Large intestine (tissue), 3 donors: ENCODE data around the gene ASPHD2. TPM values are rescaled to one million over a fixed set of nuclear protein-coding genes. Genes with fewer than 3 reads are reported as not detected.
"Not testable (repeated sequence)": the region's sequence is repeated elsewhere in the genome, so short reads cannot be mapped to it uniquely, and the experiment has no call there.

Experiments
- DNase-seq, 2 donors: peaks; one replicate each; pipeline versions ENCODE4 v3.0.0 to v3.0.0-alpha.2; 2013
- H3K27ac ChIP-seq: one replicate; pipeline ENCODE4 v1.5.1; 2013; ENCODE audit warnings: low read length
- H3K27me3 ChIP-seq: 2 replicates; pipeline ENCODE4 v1.6.1; 2013; ENCODE audit warnings: low read length; ENCODE audit not compliant: control insufficient read depth, insufficient read depth
- H3K36me3 ChIP-seq: 2 replicates; pipeline ENCODE4 v1.6.1; 2013; ENCODE audit warnings: low read length; ENCODE audit not compliant: control insufficient read depth, insufficient read depth
- H3K4me1 ChIP-seq: one replicate; pipeline ENCODE4 v1.6.1; 2013; ENCODE audit warnings: low read length; ENCODE audit not compliant: control insufficient read depth, insufficient read depth
- H3K4me3 ChIP-seq: one replicate; pipeline ENCODE4 v1.5.1; 2013; ENCODE audit warnings: low read length
- H3K9me3 ChIP-seq: one replicate; pipeline ENCODE4 v1.6.1; 2013; ENCODE audit warnings: mild to moderate bottlenecking, low read depth, low read length, moderate library complexity; ENCODE audit not compliant: control insufficient read depth
- WGBS: methylation state at CpG from one replicate; pipeline ENCODE4 v1.1.5; 2013; ENCODE audit warnings: low lambda C conversion rate; ENCODE audit not compliant: insufficient coverage; 5-methylcytosine and 5-hydroxymethylcytosine counted together
- polyA plus RNA-seq: library from polyadenylated mRNA; unstranded; fragments of 120-200 nt; gene quantifications from one replicate; pipeline ENCODE4 v1.2.1, GENCODE V29; 2013

ASPHD2 gene
- polyA plus RNA-seq, 1 donor, result 0.88 TPM

GRCh38 chr22:26435327-26436093 lies 6.5 kb downstream of the ASPHD2 start:
- no peak for DNase-seq
- H3K27me3 ChIP-seq, result peaks cover 13% of the 10 kb centered on the region
- 83% methylated on average over 3 of the region's 11 CpGs for WGBS
- no peak overlapping the region for H3K27ac ChIP-seq
- H3K9me3 ChIP-seq, result no peaks in the 10 kb centered on the region
- H3K36me3 ChIP-seq, result no peaks in the 10 kb centered on the region
- no peaks in the 10 kb centered on the region for H3K4me1 ChIP-seq
- no peak overlapping the region for H3K4me3 ChIP-seq

- peak overlapping the region; percentile 42 for H3K27ac ChIP-seq
- no peaks in the 10 kb centered on the region for H3K4me1 ChIP-seq
- peaks cover 3% of the 10 kb centered on the region for H3K27me3 ChIP-seq
- no peaks in the 10 kb centered on the region for H3K9me3 ChIP-seq
- no peaks in the 10 kb centered on the region for H3K36me3 ChIP-seq
- WGBS, result no CpG with 5 or more reads among the region's 11 CpGs
- peak; percentile 57 to 79 for DNase-seq
- no peak overlapping the region for H3K4me3 ChIP-seq
These were observed 7.9 kb downstream of the ASPHD2 start for GRCh38 chr22:26436903-26437515.

GRCh38 chr22:26437694-26438392 lies 8.8 kb downstream of the ASPHD2 start:
- no peaks in the 10 kb centered on the region for H3K4me1 ChIP-seq
- no peak for DNase-seq
- H3K27ac ChIP-seq, result no peak overlapping the region
- no peak overlapping the region for H3K4me3 ChIP-seq
- WGBS, result 100% methylated on average over 1 of the region's 14 CpGs
- no peaks in the 10 kb centered on the region for H3K36me3 ChIP-seq
- no peaks in the 10 kb centered on the region for H3K9me3 ChIP-seq
- H3K27me3 ChIP-seq, result no peaks in the 10 kb centered on the region

GRCh38 chr22:26438776-26439175 lies 9.7 kb downstream of the ASPHD2 start:
- H3K27ac ChIP-seq, H3K4me3 ChIP-seq, H3K36me3 ChIP-seq, H3K27me3 ChIP-seq, DNase-seq, H3K9me3 ChIP-seq, H3K4me1 ChIP-seq: not testable (repeated sequence)
- WGBS, result no CpG with 5 or more reads among the region's 3 CpGs

- Histone ChIP-seq H3K36me3 (no peaks in the 10 kb centered on the region), H3K27me3 (no peaks in the 10 kb centered on the region), H3K4me3 (no peak overlapping the region), H3K27ac (no peak overlapping the region), H3K4me1 (no peaks in the 10 kb centered on the region), H3K9me3 (no peaks in the 10 kb centered on the region)
- WGBS, result no CpG with 5 or more reads among the region's 3 CpGs
- no peak for DNase-seq
These were observed 10.5 kb downstream of the ASPHD2 start for GRCh38 chr22:26439559-26439958.

- Histone ChIP-seq H3K27ac (no peak overlapping the region), H3K36me3 (no peaks in the 10 kb centered on the region), H3K9me3 (no peaks in the 10 kb centered on the region), H3K4me3 (no peak overlapping the region), H3K27me3 (no peaks in the 10 kb centered on the region), H3K4me1 (no peaks in the 10 kb centered on the region)
- 100% methylated on average over 2 of the region's 4 CpGs for WGBS
- no peak for DNase-seq
These were observed 13.2 kb downstream of the ASPHD2 start for GRCh38 chr22:26442086-26442756.

- WGBS, result 93% methylated on average over 3 of the region's 16 CpGs
- Histone ChIP-seq H3K4me1 (no peaks in the 10 kb centered on the region), H3K4me3 (no peak overlapping the region), H3K27ac (no peak overlapping the region), H3K36me3 (no peaks in the 10 kb centered on the region), H3K27me3 (no peaks in the 10 kb centered on the region), H3K9me3 (no peaks in the 10 kb centered on the region)
- no peak for DNase-seq
These were observed 15.0 kb downstream of the ASPHD2 start for GRCh38 chr22:26443901-26444690.

- Histone ChIP-seq H3K36me3 (peaks cover 3% of the 10 kb centered on the region), H3K9me3 (no peaks in the 10 kb centered on the region), H3K27ac (no peak overlapping the region), H3K27me3 (no peaks in the 10 kb centered on the region), H3K4me3 (no peak overlapping the region), H3K4me1 (no peaks in the 10 kb centered on the region)
- DNase-seq, result no peak
- no CpG with 5 or more reads among the region's 8 CpGs for WGBS
These were observed 15.7 kb downstream of the ASPHD2 start for GRCh38 chr22:26444777-26445176.

GRCh38 chr22:26445577-26446275 lies 16.7 kb downstream of the ASPHD2 start:
- H3K27ac ChIP-seq, result no peak overlapping the region

More at GRCh38 chr22:26445577-26446275, 16.7 kb downstream of the ASPHD2 start:
- no peaks in the 10 kb centered on the region for H3K9me3 ChIP-seq
- no CpG with 5 or more reads among the region's 15 CpGs for WGBS
- no peaks in the 10 kb centered on the region for H3K4me1 ChIP-seq
- H3K27me3 ChIP-seq, result no peaks in the 10 kb centered on the region
- H3K4me3 ChIP-seq, result no peak overlapping the region
- DNase-seq, result no peak
- peaks cover 11% of the 10 kb centered on the region for H3K36me3 ChIP-seq
